Measurements from ENCODE around the gene CRKL. TPM values are rescaled to one million over a fixed set of nuclear protein-coding genes. Genes with fewer than 3 reads are reported as not detected.
"Not testable (repeated sequence)": the region's sequence is repeated elsewhere in the genome, so short reads cannot be mapped to it uniquely, and the experiment has no call there.

The CRKL gene
- total RNA-seq, 1 donor from 2014 or later = 59.5 TPM

- no peak for FAIRE-seq
- H2AFZ ChIP-seq (ENCODE audit: low read depth, low read length) = no peak overlapping the region
- H3K27ac ChIP-seq (ENCODE audit: low read depth, low read length) = no peak overlapping the region
- no peaks in the 10 kb centered on the region for H3K36me3 ChIP-seq (ENCODE audit: insufficient read depth, low read length)
- H3K4me3 Mint-ChIP-seq (ENCODE audit: unreplicated experiment) = no peak overlapping the region
- H3K27me3 Mint-ChIP-seq (ENCODE audit: low read depth, unreplicated experiment) = peaks cover 29% of the 10 kb centered on the region
- peaks cover 14% of the 10 kb centered on the region for H3K27me3 ChIP-seq (ENCODE audit: insufficient read depth, low read length)
- H3K4me3 ChIP-seq (ENCODE audit: insufficient read depth, low read depth, low read length) = no peak overlapping the region
- DNase-seq (ENCODE audit: low read depth) = no peak
- H4K20me1 ChIP-seq (ENCODE audit: insufficient read depth, low read length) = no peaks in the 10 kb centered on the region
- no peaks in the 10 kb centered on the region for H3K9me3 ChIP-seq (ENCODE audit: insufficient read depth, low read depth, low read length)
- H3K9ac ChIP-seq (ENCODE audit: low read length) = no peak overlapping the region
- H3K4me1 ChIP-seq (ENCODE audit: insufficient read depth, low read length) = no peaks in the 10 kb centered on the region
- no peak overlapping the region for H3K27ac Mint-ChIP-seq (ENCODE audit: unreplicated experiment)
- H3K79me2 ChIP-seq (ENCODE audit: insufficient read depth, low read length) = no peaks in the 10 kb centered on the region
- no peaks in the 10 kb centered on the region for H3K9me3 Mint-ChIP-seq (ENCODE audit: unreplicated experiment)
- H3K36me3 Mint-ChIP-seq (ENCODE audit: low read depth, unreplicated experiment) = no peaks in the 10 kb centered on the region
- TF ChIP-seq EZH2 (IDR thresholded peaks at IDR 0.05; ENCODE audit: insufficient read depth, low read length) (no peak), CTCF (IDR thresholded peaks at IDR 0.05; ENCODE audit: insufficient read depth, low read depth, low read length) (no peak)
- H3K4me1 Mint-ChIP-seq (ENCODE audit: low read depth, unreplicated experiment) = no peaks in the 10 kb centered on the region
- no peak overlapping the region for H3K4me2 ChIP-seq (ENCODE audit: low read length)
These were observed 51.2 kb downstream of the CRKL start for GRCh38 chr22:20968281-20968977.

DNA sequence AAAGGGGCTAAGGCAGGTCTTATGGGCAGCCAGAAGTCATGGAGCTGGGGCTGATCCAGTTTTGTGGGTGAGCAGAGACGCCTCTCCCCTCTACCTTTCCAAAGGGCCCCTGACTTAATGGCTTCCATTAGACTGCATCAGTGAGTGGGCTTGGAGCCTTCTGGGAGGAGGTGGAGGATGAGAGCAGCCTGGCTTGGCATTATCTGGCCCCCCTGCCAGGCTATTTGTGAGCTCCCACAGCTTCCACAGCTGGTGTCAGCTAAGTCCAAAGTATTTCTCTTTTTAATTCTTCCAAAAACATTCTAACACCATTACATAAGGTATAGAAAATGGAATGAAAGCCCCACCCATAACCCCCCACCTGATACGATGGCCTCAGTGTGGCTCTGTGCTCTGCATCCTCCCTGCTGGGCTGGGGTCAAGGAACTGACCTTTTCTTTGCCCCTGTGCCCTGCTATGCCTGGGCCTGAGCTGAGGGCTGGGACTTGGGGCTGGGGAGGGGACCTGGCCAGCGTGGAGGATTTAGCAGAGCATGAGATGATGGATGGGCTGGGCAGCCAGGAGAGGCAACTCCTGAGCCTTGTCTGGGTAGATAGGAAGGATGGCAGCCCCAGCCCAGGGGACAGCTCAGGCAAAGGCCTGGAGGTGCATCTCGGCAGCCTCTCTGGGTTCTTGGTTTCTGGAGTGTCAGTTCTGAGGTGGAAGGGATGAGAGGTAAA lies 53.9 kb downstream of the CRKL start:
- H3K4me1 Mint-ChIP-seq (ENCODE audit: low read depth, unreplicated experiment) = no peaks in the 10 kb centered on the region
- Histone ChIP-seq H3K9ac (ENCODE audit: low read length) (no peak overlapping the region), H3K9me3 (ENCODE audit: insufficient read depth, low read depth, low read length) (no peaks in the 10 kb centered on the region), H3K79me2 (ENCODE audit: insufficient read depth, low read length) (no peaks in the 10 kb centered on the region), H3K36me3 (ENCODE audit: insufficient read depth, low read length) (no peaks in the 10 kb centered on the region), H3K4me3 (ENCODE audit: insufficient read depth, low read depth, low read length) (no peak overlapping the region), H3K27me3 (ENCODE audit: insufficient read depth, low read length) (no peaks in the 10 kb centered on the region), H4K20me1 (ENCODE audit: insufficient read depth, low read length) (no peaks in the 10 kb centered on the region), H3K27ac (ENCODE audit: low read depth, low read length) (no peak overlapping the region), H2AFZ (ENCODE audit: low read depth, low read length) (no peak overlapping the region), H3K4me2 (ENCODE audit: low read length) (no peak overlapping the region), H3K4me1 (ENCODE audit: insufficient read depth, low read length) (no peaks in the 10 kb centered on the region)
- FAIRE-seq = no peak
- TF ChIP-seq EZH2 (IDR thresholded peaks at IDR 0.05; ENCODE audit: insufficient read depth, low read length) = no peak
- no peak for TF ChIP-seq CTCF (IDR thresholded peaks at IDR 0.05; ENCODE audit: insufficient read depth, low read depth, low read length)
- H3K27me3 Mint-ChIP-seq (ENCODE audit: low read depth, unreplicated experiment) = peaks cover 29% of the 10 kb centered on the region
- no peaks in the 10 kb centered on the region for H3K36me3 Mint-ChIP-seq (ENCODE audit: low read depth, unreplicated experiment)
- no peak overlapping the region for H3K27ac Mint-ChIP-seq (ENCODE audit: unreplicated experiment)
- no peak overlapping the region for H3K4me3 Mint-ChIP-seq (ENCODE audit: unreplicated experiment)
- DNase-seq (ENCODE audit: low read depth) = no peak
- peaks cover 2% of the 10 kb centered on the region for H3K9me3 Mint-ChIP-seq (ENCODE audit: unreplicated experiment)

DNA sequence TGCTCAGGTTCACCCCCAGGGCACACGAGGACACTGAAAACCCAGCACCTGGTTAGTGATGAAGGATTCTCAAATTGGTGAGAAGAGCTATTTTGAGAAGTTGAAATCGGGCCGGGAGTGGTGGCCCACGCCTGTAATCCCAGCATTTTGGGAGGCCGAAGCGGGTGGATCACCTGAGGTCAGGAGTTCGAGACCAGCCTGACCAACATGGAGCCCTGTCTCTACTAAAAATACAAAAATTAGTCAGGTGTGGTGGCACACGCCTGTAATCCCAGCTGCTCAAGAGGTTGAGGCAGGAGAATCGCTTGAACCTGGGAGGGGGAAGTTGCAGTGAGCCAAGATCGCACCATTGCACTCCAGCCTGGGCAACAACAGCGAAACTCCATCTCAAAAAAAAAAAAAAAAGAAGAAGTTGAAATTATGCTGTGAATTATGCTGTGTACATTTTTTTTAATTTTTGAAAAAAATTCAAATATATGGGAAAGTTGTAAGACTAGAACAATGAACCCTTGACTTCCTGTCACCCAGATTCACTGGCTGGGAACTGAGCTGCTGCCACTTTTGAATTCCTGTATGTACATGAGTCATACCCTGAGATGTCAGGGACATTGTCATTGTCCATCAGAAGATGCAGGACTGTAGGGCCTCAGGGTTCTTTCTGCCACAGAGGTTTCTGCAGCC lies 54.9 kb downstream of the CRKL start:
- H3K36me3 ChIP-seq (ENCODE audit: insufficient read depth, low read length); H4K20me1 ChIP-seq (ENCODE audit: insufficient read depth, low read length); H3K79me2 ChIP-seq (ENCODE audit: insufficient read depth, low read length); H3K27ac ChIP-seq (ENCODE audit: low read depth, low read length); H3K9me3 Mint-ChIP-seq (ENCODE audit: unreplicated experiment); H3K36me3 Mint-ChIP-seq (ENCODE audit: low read depth, unreplicated experiment); H3K27me3 ChIP-seq (ENCODE audit: insufficient read depth, low read length); H3K9me3 ChIP-seq (ENCODE audit: insufficient read depth, low read depth, low read length); DNase-seq (ENCODE audit: low read depth); FAIRE-seq; H3K4me1 ChIP-seq (ENCODE audit: insufficient read depth, low read length); H3K4me3 Mint-ChIP-seq (ENCODE audit: unreplicated experiment); H2AFZ ChIP-seq (ENCODE audit: low read depth, low read length); H3K4me2 ChIP-seq (ENCODE audit: low read length); H3K27ac Mint-ChIP-seq (ENCODE audit: unreplicated experiment); H3K4me1 Mint-ChIP-seq (ENCODE audit: low read depth, unreplicated experiment); H3K9ac ChIP-seq (ENCODE audit: low read length); H3K4me3 ChIP-seq (ENCODE audit: insufficient read depth, low read depth, low read length): not testable (repeated sequence)
- peaks cover 28% of the 10 kb centered on the region for H3K27me3 Mint-ChIP-seq (ENCODE audit: low read depth, unreplicated experiment)

Data from astrocyte (in vitro differentiated cells and primary cell).